ENCODE measurements around the gene TNFAIP8L2.

TNFAIP8L2 gene

GRCh38 chr1:151158751-151159251 is 2.4 kb downstream of the TNFAIP8L2 start:
- H3K4me3 ChIP-seq (ENCODE audit: low read depth, low read length) = no peak overlapping the region
- no peak for TF ChIP-seq CTCF (IDR thresholded peaks at IDR 0.05; ENCODE audit: control insufficient read depth, extremely low read depth, insufficient read depth)
- DNase-seq (ENCODE audit: low read depth) = no peak

- no peak overlapping the region for H3K4me3 ChIP-seq (ENCODE audit: low read depth, low read length)
- TF ChIP-seq CTCF (IDR thresholded peaks at IDR 0.05; ENCODE audit: control insufficient read depth, extremely low read depth, insufficient read depth) = no peak
- DNase-seq (ENCODE audit: low read depth) = no peak
These were observed 2.9 kb downstream of the TNFAIP8L2 start for GRCh38 chr1:151159373-151159772.

- no peak for DNase-seq (ENCODE audit: low read depth)
- TF ChIP-seq CTCF (IDR thresholded peaks at IDR 0.05; ENCODE audit: control insufficient read depth, extremely low read depth, insufficient read depth) = no peak
- peak overlapping the region; percentile 81 for H3K4me3 ChIP-seq (ENCODE audit: low read depth, low read length)
These were observed 8.4 kb downstream of the TNFAIP8L2 start for GRCh38 chr1:151164732-151165280.

GRCh38 chr1:151165281-151165737 is 8.9 kb downstream of the TNFAIP8L2 start:
- TF ChIP-seq CTCF (IDR thresholded peaks at IDR 0.05; ENCODE audit: control insufficient read depth, extremely low read depth, insufficient read depth) = no peak
- DNase-seq (ENCODE audit: low read depth) = no peak
- H3K4me3 ChIP-seq (ENCODE audit: low read depth, low read length) = peak overlapping the region; percentile 81

GRCh38 chr1:151165738-151166504 is 9.5 kb downstream of the TNFAIP8L2 start, which contains the start of the genes LYSMD1 and SCNM1:
LYSMD1 (minus strand) TSS chr1:151165902; CDS start chr1:151165258, 644 bp downstream.
SCNM1 (plus strand) TSS chr1:151166144; CDS start chr1:151166153, 9 bp downstream.
- H3K4me3 ChIP-seq (ENCODE audit: low read depth, low read length) = peak within 1 kb of the TSS; percentile 81
- peak; percentile 98 for DNase-seq (ENCODE audit: low read depth)
- TF ChIP-seq CTCF (IDR thresholded peaks at IDR 0.05; ENCODE audit: control insufficient read depth, extremely low read depth, insufficient read depth) = no peak

- peak overlapping the region; percentile 81 for H3K4me3 ChIP-seq (ENCODE audit: low read depth, low read length)
- DNase-seq (ENCODE audit: low read depth) = no peak
These were observed 10.1 kb downstream of the TNFAIP8L2 start for GRCh38 chr1:151166505-151166956.

More at GRCh38 chr1:151166505-151166956, 10.1 kb downstream of the TNFAIP8L2 start:
- no peak for TF ChIP-seq CTCF (IDR thresholded peaks at IDR 0.05; ENCODE audit: control insufficient read depth, extremely low read depth, insufficient read depth)
